Memory B cell (primary cell): ENCODE data around the gene C1GALT1C1L.
A peak's percentile ranks its signal among the peaks of the same experiment; 100 is the strongest.

Experiments used
- ATAC-seq: fragments of 150-1000 bp; cut with Tn5 transposase; 2 replicates; pipeline ENCODE4 v1.10.0; 2021; ENCODE audit warnings: low read depth, mild to moderate bottlenecking, moderate library complexity
- DNase-seq, 2 donors: peaks; one replicate each; pipeline ENCODE4 v3.0.0; 2022; ENCODE audit warnings: low spot score in 2 of 2
- H3K27ac Mint-ChIP-seq: one replicate; pipeline ENCODE4 v1.8.0; 2022; ENCODE audit warnings: mild to moderate bottlenecking, moderate library complexity, mixed read lengths
- H3K27me3 Mint-ChIP-seq: one replicate; pipeline ENCODE4 v1.8.0; 2022; ENCODE audit warnings: mixed read lengths
- H3K36me3 Mint-ChIP-seq: one replicate; pipeline ENCODE4 v1.8.0; 2022; ENCODE audit warnings: mild to moderate bottlenecking, mixed read lengths
- H3K4me1 Mint-ChIP-seq: one replicate; pipeline ENCODE4 v1.8.0; 2022; ENCODE audit warnings: mixed read lengths
- H3K4me3 Mint-ChIP-seq: one replicate; pipeline ENCODE4 v1.8.0; 2022; ENCODE audit warnings: mild to moderate bottlenecking, moderate library complexity, mixed read lengths
- H3K9me3 Mint-ChIP-seq: one replicate; pipeline ENCODE4 v1.8.0; 2022; ENCODE audit warnings: mixed read lengths

Gene C1GALT1C1L

GRCh38 chr2:43676322-43677050, at the start of gene C1GALT1C1L:
TSS of gene C1GALT1C1L (minus strand) at chr2:43676429. CDS start at chr2:43676322, 107 bp downstream.
- no peaks in the 10 kb centered on the region for H3K4me1 Mint-ChIP-seq
- H3K4me3 Mint-ChIP-seq = peak within 1 kb of the TSS; percentile 22
- H3K36me3 Mint-ChIP-seq = peaks cover 5% of the 10 kb centered on the region
- H3K27ac Mint-ChIP-seq = no peak within 1 kb of the TSS
- DNase-seq (no peak), ATAC-seq (peak; percentile 68)
- peaks cover 9% of the 10 kb centered on the region for H3K9me3 Mint-ChIP-seq
- peaks cover 16% of the 10 kb centered on the region for H3K27me3 Mint-ChIP-seq

GRCh38 chr2:43725711-43726246, 49.5 kb upstream of the C1GALT1C1L start:
- peaks cover 1% of the 10 kb centered on the region for H3K27me3 Mint-ChIP-seq
- no peak overlapping the region for H3K4me3 Mint-ChIP-seq
- H3K36me3 Mint-ChIP-seq = no peaks in the 10 kb centered on the region
- no peak overlapping the region for H3K27ac Mint-ChIP-seq
- ATAC-seq = no peak
- H3K4me1 Mint-ChIP-seq = no peaks in the 10 kb centered on the region
- H3K9me3 Mint-ChIP-seq = no peaks in the 10 kb centered on the region
- DNase-seq = no peak

- peaks cover 1% of the 10 kb centered on the region for H3K27me3 Mint-ChIP-seq
- no peaks in the 10 kb centered on the region for H3K36me3 Mint-ChIP-seq
- DNase-seq (no peak), ATAC-seq (no peak)
- H3K4me1 Mint-ChIP-seq = no peaks in the 10 kb centered on the region
- no peak overlapping the region for H3K4me3 Mint-ChIP-seq
- H3K27ac Mint-ChIP-seq = no peak overlapping the region
- no peaks in the 10 kb centered on the region for H3K9me3 Mint-ChIP-seq
These were observed 48.7 kb upstream of the C1GALT1C1L start for GRCh38 chr2:43724728-43725526.

GRCh38 chr2:43718530-43719124, 42.4 kb upstream of the C1GALT1C1L start:
- DNase-seq = no peak
- Mint-ChIP-seq H3K27ac (no peak overlapping the region), H3K36me3 (no peaks in the 10 kb centered on the region), H3K9me3 (peaks cover 2% of the 10 kb centered on the region), H3K4me3 (no peak overlapping the region), H3K27me3 (peaks cover under 1% of the 10 kb centered on the region), H3K4me1 (peaks cover 7% of the 10 kb centered on the region)
- no peak for ATAC-seq

GRCh38 chr2:43717322-43717721, 41.1 kb upstream of the C1GALT1C1L start:
- H3K4me1 Mint-ChIP-seq = peaks cover 7% of the 10 kb centered on the region
- DNase-seq (no peak), ATAC-seq (no peak)
- no peaks in the 10 kb centered on the region for H3K27me3 Mint-ChIP-seq
- peaks cover 2% of the 10 kb centered on the region for H3K9me3 Mint-ChIP-seq
- no peak overlapping the region for H3K27ac Mint-ChIP-seq
- H3K36me3 Mint-ChIP-seq = no peaks in the 10 kb centered on the region
- no peak overlapping the region for H3K4me3 Mint-ChIP-seq

GRCh38 chr2:43715300-43716098, 39.3 kb upstream of the C1GALT1C1L start:
- no peaks in the 10 kb centered on the region for H3K27me3 Mint-ChIP-seq
- no peak overlapping the region for H3K4me3 Mint-ChIP-seq
- ATAC-seq = no peak
- H3K4me1 Mint-ChIP-seq = peaks cover 7% of the 10 kb centered on the region
- DNase-seq = no peak
- H3K27ac Mint-ChIP-seq = no peak overlapping the region
- H3K36me3 Mint-ChIP-seq = no peaks in the 10 kb centered on the region
- H3K9me3 Mint-ChIP-seq = peaks cover 2% of the 10 kb centered on the region

GRCh38 chr2:43714164-43714563, 37.9 kb upstream of the C1GALT1C1L start:
- no peak for DNase-seq
- Mint-ChIP-seq H3K4me3 (no peak overlapping the region), H3K36me3 (no peaks in the 10 kb centered on the region), H3K9me3 (peaks cover 2% of the 10 kb centered on the region), H3K27ac (no peak overlapping the region), H3K4me1 (peaks cover 7% of the 10 kb centered on the region), H3K27me3 (no peaks in the 10 kb centered on the region)
- ATAC-seq = no peak

- H3K9me3 Mint-ChIP-seq = no peaks in the 10 kb centered on the region
- no peaks in the 10 kb centered on the region for H3K4me1 Mint-ChIP-seq
- H3K4me3 Mint-ChIP-seq = no peak overlapping the region
- no peak overlapping the region for H3K27ac Mint-ChIP-seq
- DNase-seq (no peak), ATAC-seq (no peak)
- H3K27me3 Mint-ChIP-seq = peaks cover 3% of the 10 kb centered on the region
- no peaks in the 10 kb centered on the region for H3K36me3 Mint-ChIP-seq
These were observed 34.6 kb upstream of the C1GALT1C1L start for GRCh38 chr2:43710866-43711265.

GRCh38 chr2:43708891-43709290, 32.7 kb upstream of the C1GALT1C1L start:
- Mint-ChIP-seq H3K36me3 (no peaks in the 10 kb centered on the region), H3K4me3 (no peak overlapping the region), H3K9me3 (no peaks in the 10 kb centered on the region), H3K27me3 (peaks cover 5% of the 10 kb centered on the region), H3K4me1 (peaks cover 2% of the 10 kb centered on the region), H3K27ac (no peak overlapping the region)
- ATAC-seq (no peak), DNase-seq (no peak)

GRCh38 chr2:43708178-43708577, 31.9 kb upstream of the C1GALT1C1L start:
- Mint-ChIP-seq H3K4me3 (no peak overlapping the region), H3K36me3 (no peaks in the 10 kb centered on the region), H3K27me3 (peaks cover 5% of the 10 kb centered on the region), H3K4me1 (peaks cover 2% of the 10 kb centered on the region), H3K27ac (no peak overlapping the region), H3K9me3 (no peaks in the 10 kb centered on the region)
- ATAC-seq (no peak), DNase-seq (no peak)

GRCh38 chr2:43707255-43708015, 31.2 kb upstream of the C1GALT1C1L start:
- Mint-ChIP-seq H3K4me3 (no peak overlapping the region), H3K36me3 (no peaks in the 10 kb centered on the region), H3K4me1 (peaks cover 2% of the 10 kb centered on the region), H3K27me3 (peaks cover 7% of the 10 kb centered on the region), H3K9me3 (no peaks in the 10 kb centered on the region), H3K27ac (no peak overlapping the region)
- ATAC-seq (no peak), DNase-seq (no peak)

GRCh38 chr2:43701111-43701510, 24.9 kb upstream of the C1GALT1C1L start:
- DNase-seq (no peak), ATAC-seq (no peak)
- H3K4me3 Mint-ChIP-seq = no peak overlapping the region
- H3K27ac Mint-ChIP-seq = no peak overlapping the region
- peaks cover 11% of the 10 kb centered on the region for H3K4me1 Mint-ChIP-seq
- H3K27me3 Mint-ChIP-seq = peaks cover 4% of the 10 kb centered on the region
- H3K9me3 Mint-ChIP-seq = peaks cover 1% of the 10 kb centered on the region
- no peaks in the 10 kb centered on the region for H3K36me3 Mint-ChIP-seq

GRCh38 chr2:43699761-43700160, 23.5 kb upstream of the C1GALT1C1L start:
- DNase-seq (no peak), ATAC-seq (no peak)
- peaks cover 4% of the 10 kb centered on the region for H3K27me3 Mint-ChIP-seq
- H3K36me3 Mint-ChIP-seq = no peaks in the 10 kb centered on the region
- H3K27ac Mint-ChIP-seq = no peak overlapping the region
- peaks cover 1% of the 10 kb centered on the region for H3K9me3 Mint-ChIP-seq
- peaks cover 11% of the 10 kb centered on the region for H3K4me1 Mint-ChIP-seq
- H3K4me3 Mint-ChIP-seq = no peak overlapping the region
